ENCODE measurements around the gene H2BK1. TPM values are rescaled to one million over a fixed set of nuclear protein-coding genes. Genes with fewer than 3 reads are reported as not detected.

H2BK1 gene
- total RNA-seq, 4 donors from 2014 or later = 4.4 TPM; not detected in 3

GRCh38 chr7:151251328-151251688 lies 41.0 kb upstream of the H2BK1 start:
- no peaks in the 10 kb centered on the region for H3K36me3 ChIP-seq
- intact Hi-C loops (cut with DNase I; ENCODE audit: low total_unique reads) = no loop called here
- H3K4me1 ChIP-seq = peaks cover 0 to 31% of the 10 kb centered on the region in 2 donors
- H3K27me3 ChIP-seq = no peaks in the 10 kb centered on the region
- peak overlapping the region; percentile 95 to 97 for H3K27ac ChIP-seq
- peak overlapping the region; percentile 63 to 75 for H3K4me3 ChIP-seq
- peak in 1 of 2 donors; percentile 67 for DNase-seq
- TF ChIP-seq POLR2A (IDR thresholded peaks at IDR 0.05) (no peak), CTCF (IDR thresholded peaks at IDR 0.05) (no peak)
- no peaks in the 10 kb centered on the region for H3K9me3 ChIP-seq

- no peak overlapping the region for H3K4me3 ChIP-seq
- TF ChIP-seq POLR2A (IDR thresholded peaks at IDR 0.05) (no peak), CTCF (IDR thresholded peaks at IDR 0.05) (no peak)
Observed at GRCh38 chr7:151250181-151251132, 40.2 kb upstream of the H2BK1 start.

GRCh38 chr7:151249732-151250072 lies 39.4 kb upstream of the H2BK1 start:
- Histone ChIP-seq H3K4me1 (peaks cover 0 to 43% of the 10 kb centered on the region in 2 donors), H3K36me3 (no peaks in the 10 kb centered on the region), H3K27me3 (no peaks in the 10 kb centered on the region), H3K9me3 (no peaks in the 10 kb centered on the region), H3K4me3 (peak overlapping the region; percentile 61 to 78), H3K27ac (peak overlapping the region; percentile 95 to 97)
- intact Hi-C loops (cut with DNase I; ENCODE audit: low total_unique reads) = loop anchor here (10.0 kb wide), 1 partner anchor 55 kb away; no protein-coding TSS in a partner anchor
- TF ChIP-seq POLR2A (IDR thresholded peaks at IDR 0.05) = no peak
- DNase-seq = peak; percentile 75 to 79

More at GRCh38 chr7:151250181-151251132, 40.2 kb upstream of the H2BK1 start:
- H3K36me3 ChIP-seq = no peaks in the 10 kb centered on the region
- peak overlapping the region; percentile 95 to 97 for H3K27ac ChIP-seq
- intact Hi-C loops (cut with DNase I; ENCODE audit: low total_unique reads) = no loop called here
- H3K27me3 ChIP-seq = no peaks in the 10 kb centered on the region
- peaks cover 0 to 36% of the 10 kb centered on the region in 2 donors for H3K4me1 ChIP-seq
- no peaks in the 10 kb centered on the region for H3K9me3 ChIP-seq
- no peak for DNase-seq

GRCh38 chr7:151249034-151249731 lies 38.9 kb upstream of the H2BK1 start:
- Histone ChIP-seq H3K36me3 (no peaks in the 10 kb centered on the region), H3K4me3 (peak overlapping the region; percentile 61 to 78), H3K27me3 (no peaks in the 10 kb centered on the region), H3K4me1 (peaks cover 0 to 44% of the 10 kb centered on the region in 2 donors), H3K27ac (peak overlapping the region; percentile 95 to 97), H3K9me3 (no peaks in the 10 kb centered on the region)
- DNase-seq = peak in 1 of 2 donors; percentile 65
- intact Hi-C loops (cut with DNase I; ENCODE audit: low total_unique reads) = loop anchor here (10.0 kb wide), 1 partner anchor 56 kb away; no protein-coding TSS in a partner anchor
- TF ChIP-seq POLR2A (IDR thresholded peaks at IDR 0.05) = peak in 1 of 2 donors; percentile 22
- no peak for TF ChIP-seq CTCF (IDR thresholded peaks at IDR 0.05)

GRCh38 chr7:151248346-151249033 lies 38.2 kb upstream of the H2BK1 start, which contains the start of gene SMARCD3:
TSS of gene SMARCD3 (minus strand) at chr7:151248694. CDS start at chr7:151248562, 132 bp downstream.
- peak; percentile 64 to 74 for DNase-seq
- intact Hi-C loops (cut with DNase I; ENCODE audit: low total_unique reads) = loop anchor here (10.0 kb wide), 1 partner anchor 56 kb away; no protein-coding TSS in a partner anchor
- no peaks in the 10 kb centered on the region for H3K36me3 ChIP-seq
- H3K4me1 ChIP-seq = peaks cover 0 to 44% of the 10 kb centered on the region in 2 donors
- peak within 1 kb of the TSS; percentile 61 to 78 for H3K4me3 ChIP-seq
- H3K27ac ChIP-seq = peak within 1 kb of the TSS; percentile 95 to 97
- H3K9me3 ChIP-seq = no peaks in the 10 kb centered on the region
- H3K27me3 ChIP-seq = no peaks in the 10 kb centered on the region
- TF ChIP-seq CTCF (IDR thresholded peaks at IDR 0.05) (no peak), POLR2A (IDR thresholded peaks at IDR 0.05) (no peak)

All from uterus (tissue), 4 donors.